ENCODE results near the gene ZNF778.

- TF ChIP-seq HDAC1 (CRISPR knock-in tag; IDR thresholded peaks at IDR 0.05) = peak; percentile 75
- TF ChIP-seq POLR2AphosphoS5 (IDR thresholded peaks at IDR 0.05; ENCODE audit: low read depth, low read length) = peak; percentile 67
- TF ChIP-seq POLR2A (IDR thresholded peaks at IDR 0.05; ENCODE audit: insufficient read depth in 1 of 2, low read depth in 2 of 2, low read length in 2 of 2) = peak in 1 of 2 experiments; percentile 45; a peak in 1 of 4 replicates
- peak; percentile 72 for TF ChIP-seq ZGPAT (CRISPR knock-in tag; IDR thresholded peaks at IDR 0.05)
- 0 out of 2 replicates have a peak, but pooled peaks have one; percentile 26 for TF ChIP-seq BCL3 (CRISPR knock-in tag; IDR thresholded peaks at IDR 0.05)
- no peak for TF ChIP-seq SNAPC5 (CRISPR knock-in tag; IDR thresholded peaks at IDR 0.05; ENCODE audit: borderline replicate concordance)
- no peak for TF ChIP-seq ZNF660 (CRISPR knock-in tag; IDR thresholded peaks at IDR 0.05; ENCODE audit: borderline replicate concordance, low read depth)
- no peak; the same call in 1 of the 2 replicates for TF ChIP-seq ZNF607 (CRISPR knock-in tag; IDR thresholded peaks at IDR 0.05; ENCODE audit: borderline replicate concordance)
- no peak for TF ChIP-seq EP300 (IDR thresholded peaks at IDR 0.05; ENCODE audit: low read depth in 2 of 2, low read length in 2 of 2)
- TF ChIP-seq EP300 (CRISPR knock-in tag; IDR thresholded peaks at IDR 0.05; ENCODE audit: borderline replicate concordance) = peak; percentile 10; the same call in 1 of the 2 replicates
- no peak for TF ChIP-seq RERE (CRISPR knock-in tag; IDR thresholded peaks at IDR 0.05; ENCODE audit: low read depth)
- TF ChIP-seq JUND (CRISPR knock-in tag; IDR thresholded peaks at IDR 0.05) = no peak
- no peak for TF ChIP-seq ZNF737 (CRISPR knock-in tag; IDR thresholded peaks at IDR 0.05; ENCODE audit: borderline replicate concordance)
- peak; percentile 93 to 97 for TF ChIP-seq NR2F1 (CRISPR knock-in tag; IDR thresholded peaks at IDR 0.05)
These were observed 17.2 kb upstream of the ZNF778 start, which contains the start of gene SLC22A31 for GRCh38 chr16:89200124-89200849.

Data from HepG2 (cell line).